Dedifferentiated amniotic fluid mesenchymal stem cell (primary cell): ENCODE results near the gene MUC5AC.
"Not testable (repeated sequence)": the region's sequence is repeated elsewhere in the genome, so short reads cannot be mapped to it uniquely, and the experiment has no call there.

ENCODE experiments used
- DNase-seq: peaks from one replicate; pipeline ENCODE4 v3.0.0-alpha.2; 2016; ENCODE audit errors: extremely low spot score

MUC5AC gene

DNA sequence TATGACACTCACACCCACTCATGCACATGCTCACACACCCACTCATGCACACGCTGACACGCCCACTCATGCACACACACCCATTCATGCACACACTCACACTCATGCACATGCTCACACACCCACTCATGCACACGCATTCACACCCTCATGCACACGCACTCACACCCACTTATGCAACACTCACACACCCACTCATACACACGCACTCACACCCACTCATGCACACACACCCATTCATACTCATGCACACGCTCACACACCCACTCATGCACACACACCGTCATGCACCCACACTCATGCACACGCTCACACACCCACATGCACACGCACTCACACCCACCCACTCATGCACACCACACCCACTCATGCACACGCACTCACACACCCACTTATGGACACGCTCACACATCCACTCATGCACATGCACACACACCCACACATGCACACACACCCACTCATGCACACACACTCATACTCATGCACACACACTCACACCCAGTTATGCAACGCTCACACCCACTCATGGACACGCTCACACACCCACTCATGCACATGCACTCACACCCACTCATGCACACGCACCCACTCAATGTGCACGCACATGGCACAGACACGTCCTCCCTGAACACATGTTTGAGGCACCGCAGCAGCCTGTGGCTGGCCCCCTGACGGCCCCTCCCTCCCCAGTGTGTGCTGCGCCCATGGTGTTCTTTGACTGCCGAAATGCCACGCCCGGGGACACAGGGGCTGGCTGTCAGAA lies 17.9 kb downstream of the MUC5AC start:
- no peak for DNase-seq

DNA sequence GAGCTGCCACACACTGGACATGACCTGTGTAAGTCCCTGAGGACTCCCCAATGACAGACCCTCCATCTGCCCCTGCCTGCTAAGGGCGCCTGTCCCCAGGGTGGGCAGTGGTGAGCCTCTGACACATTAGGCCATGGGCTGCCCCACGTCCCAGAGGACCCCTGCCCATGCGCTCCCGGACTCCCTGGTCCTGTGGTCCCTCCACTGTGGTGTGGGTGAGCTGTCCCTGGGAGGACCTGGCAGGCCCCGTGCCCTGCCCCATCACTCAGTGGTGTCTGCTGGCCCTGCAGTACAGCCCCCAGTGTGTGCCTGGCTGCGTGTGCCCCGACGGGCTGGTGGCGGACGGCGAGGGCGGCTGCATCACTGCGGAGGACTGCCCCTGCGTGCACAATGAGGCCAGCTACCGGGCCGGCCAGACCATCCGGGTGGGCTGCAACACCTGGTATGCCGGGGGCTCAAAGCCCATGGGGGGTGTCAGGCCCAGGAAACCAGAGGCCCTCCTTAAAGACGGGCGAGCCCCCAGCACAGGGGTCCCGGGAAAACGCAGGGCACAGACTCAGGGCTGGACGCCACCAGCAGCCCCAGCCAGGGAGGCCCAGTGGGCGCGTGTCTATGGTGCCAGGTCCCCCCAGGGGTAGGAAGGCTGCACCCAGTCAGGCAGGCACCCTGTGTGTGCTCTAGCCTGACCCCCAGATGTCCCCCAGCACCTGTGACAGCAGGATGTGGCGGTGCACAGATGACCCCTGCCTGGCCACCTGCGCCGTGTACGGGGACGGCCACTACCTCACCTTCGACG lies 18.7 kb downstream of the MUC5AC start:
- no peak for DNase-seq

DNA sequence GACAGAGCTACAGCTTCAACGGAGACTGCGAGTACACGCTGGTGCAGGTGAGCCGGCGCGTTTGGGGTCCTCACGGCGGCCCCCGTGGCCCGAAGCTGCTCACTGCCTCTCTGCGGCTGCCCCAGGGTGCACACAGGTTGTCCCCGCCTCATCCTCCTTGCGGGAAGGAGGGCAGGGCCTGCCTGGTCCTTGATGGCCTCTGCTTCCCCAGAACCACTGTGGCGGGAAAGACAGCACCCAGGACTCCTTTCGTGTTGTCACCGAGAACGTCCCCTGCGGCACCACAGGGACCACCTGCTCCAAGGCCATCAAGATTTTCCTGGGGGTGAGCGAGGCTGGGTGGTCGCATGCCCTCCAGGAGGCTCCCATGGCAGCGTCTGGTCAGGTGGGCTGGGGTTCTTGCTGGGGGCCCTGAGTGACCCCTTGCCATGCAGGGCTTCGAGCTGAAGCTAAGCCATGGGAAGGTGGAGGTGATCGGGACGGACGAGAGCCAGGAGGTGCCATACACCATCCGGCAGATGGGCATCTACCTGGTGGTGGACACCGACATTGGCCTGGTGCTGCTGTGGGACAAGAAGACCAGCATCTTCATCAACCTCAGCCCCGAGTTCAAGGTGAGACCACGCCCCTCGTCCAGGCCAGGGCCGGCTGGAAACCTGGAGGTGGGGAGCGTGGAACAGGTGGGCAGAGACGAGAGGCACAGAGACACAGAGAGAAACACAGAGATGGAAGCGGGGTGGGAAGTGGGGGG lies 19.4 kb downstream of the MUC5AC start:
- DNase-seq = no peak

DNA sequence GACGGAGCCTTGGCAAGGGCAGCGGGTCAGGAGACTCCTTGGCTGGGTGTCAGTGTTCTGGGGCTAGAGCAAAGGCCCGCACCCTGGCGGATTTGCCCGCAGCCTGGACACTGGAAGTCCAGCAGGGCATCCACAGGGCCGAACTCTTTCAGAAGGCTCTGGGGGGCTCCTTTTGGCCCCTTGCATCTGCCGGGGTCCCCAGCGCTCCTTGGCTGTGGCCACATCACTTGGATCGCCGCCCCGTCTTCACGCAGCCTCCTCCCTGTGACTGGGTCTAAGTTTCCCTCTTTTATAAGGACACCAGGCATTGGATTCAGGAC lies 20.0 kb downstream of the MUC5AC start:
- no peak for DNase-seq

DNA sequence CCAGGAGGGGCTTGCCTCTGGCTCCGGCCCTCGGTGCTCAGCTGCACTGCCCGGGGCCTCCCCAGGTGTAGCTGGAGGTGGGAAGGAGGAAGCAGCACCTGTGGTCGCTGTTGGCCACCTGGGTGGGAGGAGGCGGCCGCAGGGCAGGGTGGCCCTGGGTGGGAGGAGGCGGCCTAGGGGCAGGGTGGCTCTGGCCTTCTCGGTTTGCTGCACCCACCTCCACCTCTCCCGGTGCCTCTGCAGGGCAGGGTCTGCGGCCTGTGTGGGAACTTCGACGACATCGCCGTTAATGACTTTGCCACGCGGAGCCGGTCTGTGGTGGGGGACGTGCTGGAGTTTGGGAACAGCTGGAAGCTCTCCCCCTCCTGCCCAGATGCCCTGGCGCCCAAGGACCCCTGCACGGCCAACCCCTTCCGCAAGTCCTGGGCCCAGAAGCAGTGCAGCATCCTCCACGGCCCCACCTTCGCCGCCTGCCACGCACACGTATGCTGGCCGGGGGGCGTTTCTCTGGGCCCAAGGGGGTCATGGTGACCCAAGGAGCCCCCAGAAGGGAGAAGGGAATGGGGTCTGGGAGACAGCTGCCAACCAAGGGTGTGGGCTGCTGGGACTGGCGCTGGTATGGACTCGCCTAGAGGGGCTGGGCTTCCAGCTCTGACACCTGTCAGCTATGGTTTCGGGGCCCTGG lies 20.6 kb downstream of the MUC5AC start:
- no peak for DNase-seq

DNA sequence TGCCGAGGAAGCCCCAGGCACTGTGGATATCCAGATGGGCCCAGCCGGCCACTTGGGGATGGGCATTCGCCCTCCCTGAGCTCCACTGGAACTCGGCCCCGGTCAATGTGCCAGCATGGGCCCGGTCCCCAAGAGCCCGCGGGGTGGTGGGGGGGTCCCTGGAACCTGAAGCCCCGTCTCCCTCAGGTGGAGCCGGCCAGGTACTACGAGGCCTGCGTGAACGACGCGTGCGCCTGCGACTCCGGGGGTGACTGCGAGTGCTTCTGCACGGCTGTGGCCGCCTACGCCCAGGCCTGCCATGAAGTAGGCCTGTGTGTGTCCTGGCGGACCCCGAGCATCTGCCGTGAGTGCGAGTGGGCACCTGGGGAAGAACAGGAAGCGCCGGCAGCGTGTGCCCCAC lies 21.2 kb downstream of the MUC5AC start:
- DNase-seq = no peak

DNA sequence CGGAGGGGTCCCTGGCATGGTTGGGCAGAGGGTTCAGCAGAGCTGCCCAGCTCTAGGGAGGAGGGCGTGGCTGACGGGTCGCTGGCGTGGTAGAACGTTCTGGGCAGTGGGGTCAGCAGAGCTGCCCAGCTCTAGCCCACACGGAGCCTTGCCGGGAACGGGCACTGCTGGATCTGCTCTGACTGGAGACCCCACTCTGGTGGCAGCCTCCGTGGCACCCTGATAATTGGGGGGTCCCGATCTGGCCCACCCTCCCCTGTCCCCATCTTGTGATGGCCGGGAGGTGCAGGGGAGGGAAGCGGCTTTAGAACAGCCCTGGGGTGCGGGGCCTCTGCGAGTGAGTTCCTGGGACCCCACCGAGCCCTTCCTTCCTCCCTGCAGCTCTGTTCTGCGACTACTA lies 21.9 kb downstream of the MUC5AC start:
- no peak for DNase-seq

DNA sequence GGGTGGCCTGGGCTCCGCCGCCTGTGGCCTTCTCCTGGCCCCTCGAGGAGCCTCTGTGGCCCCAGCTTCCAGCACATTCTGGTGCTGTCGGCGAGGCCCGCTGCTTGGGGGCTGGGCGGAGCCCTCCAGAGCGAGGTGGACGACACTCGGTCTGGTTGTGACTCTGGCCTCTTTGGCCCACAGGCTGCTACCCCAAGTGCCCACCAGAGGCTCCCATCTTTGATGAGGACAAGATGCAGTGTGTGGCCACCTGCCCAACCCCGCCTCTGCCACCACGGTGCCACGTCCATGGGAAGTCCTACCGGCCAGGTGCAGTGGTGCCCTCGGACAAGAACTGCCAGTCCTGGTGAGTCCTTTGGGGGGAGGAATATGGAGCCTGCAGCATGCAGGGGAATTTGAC lies 22.4 kb downstream of the MUC5AC start:
- DNase-seq = no peak

DNA sequence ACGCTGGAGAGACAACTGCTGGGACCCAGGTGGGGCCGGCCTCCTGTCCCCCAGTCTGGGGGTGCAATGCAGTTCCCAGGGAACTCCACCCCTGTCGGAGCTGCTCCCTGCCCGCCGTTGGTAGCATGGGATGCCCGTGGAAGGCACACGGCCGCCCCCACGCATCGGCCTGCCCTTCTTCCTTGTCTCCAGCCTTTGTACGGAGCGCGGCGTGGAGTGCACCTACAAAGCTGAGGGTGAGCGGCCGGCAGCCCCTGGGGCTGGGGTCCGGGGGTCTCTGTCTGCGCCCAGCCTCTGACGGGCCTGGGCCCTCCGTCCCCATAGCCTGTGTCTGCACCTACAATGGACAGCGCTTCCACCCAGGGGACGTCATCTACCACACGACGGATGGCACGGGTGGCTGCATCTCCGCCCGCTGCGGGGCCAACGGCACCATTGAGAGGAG lies 23.2 kb downstream of the MUC5AC start:
- DNase-seq = no peak

DNA sequence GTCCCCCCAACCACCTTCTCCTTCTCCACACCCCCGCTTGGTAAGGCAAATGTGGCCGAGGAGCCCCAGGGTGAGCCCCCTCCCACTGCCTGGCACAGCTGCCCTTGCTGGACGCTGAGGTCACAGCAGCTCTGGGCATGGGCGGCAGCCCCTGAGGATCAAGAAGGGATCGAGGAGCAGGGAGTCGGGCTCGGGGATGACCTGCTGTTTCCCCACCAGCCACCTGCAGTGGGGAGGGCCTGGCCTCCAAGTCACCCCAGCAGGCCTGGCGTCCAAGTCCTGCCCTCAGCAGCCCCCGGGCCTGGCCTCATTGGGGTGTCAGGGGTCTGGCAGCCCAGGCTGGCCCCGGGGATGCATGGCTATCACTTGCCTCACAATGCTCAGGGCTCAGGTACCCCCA lies 23.7 kb downstream of the MUC5AC start:
- DNase-seq = no peak

DNA sequence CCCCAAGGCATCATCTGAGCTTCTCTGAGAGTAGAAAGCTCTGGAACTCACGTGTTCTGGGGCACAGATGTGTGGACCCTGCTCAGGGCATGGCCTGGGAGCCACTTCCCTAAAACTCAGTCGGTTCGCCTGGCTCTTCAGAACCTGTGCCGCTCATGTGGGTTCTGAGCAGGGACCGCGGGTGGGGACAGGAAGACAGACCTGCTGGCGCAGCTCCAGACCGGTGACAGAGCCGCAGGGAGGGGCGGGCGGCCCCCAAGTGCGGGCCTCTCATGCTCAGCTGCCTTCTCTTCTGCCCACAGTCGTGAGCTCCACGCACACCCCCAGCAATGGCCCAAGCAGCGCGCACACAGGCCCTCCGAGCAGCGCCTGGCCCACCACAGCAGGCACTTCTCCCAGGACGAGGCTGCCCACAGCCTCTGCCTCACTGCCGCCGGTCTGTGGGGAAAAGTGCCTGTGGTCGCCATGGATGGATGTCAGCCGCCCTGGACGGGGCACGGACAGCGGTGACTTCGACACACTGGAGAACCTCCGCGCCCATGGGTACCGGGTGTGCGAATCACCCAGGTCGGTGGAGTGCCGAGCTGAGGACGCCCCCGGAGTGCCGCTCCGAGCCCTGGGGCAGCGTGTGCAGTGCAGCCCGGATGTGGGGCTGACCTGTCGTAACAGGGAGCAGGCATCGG lies 24.2 kb downstream of the MUC5AC start:
- no peak for DNase-seq

DNA sequence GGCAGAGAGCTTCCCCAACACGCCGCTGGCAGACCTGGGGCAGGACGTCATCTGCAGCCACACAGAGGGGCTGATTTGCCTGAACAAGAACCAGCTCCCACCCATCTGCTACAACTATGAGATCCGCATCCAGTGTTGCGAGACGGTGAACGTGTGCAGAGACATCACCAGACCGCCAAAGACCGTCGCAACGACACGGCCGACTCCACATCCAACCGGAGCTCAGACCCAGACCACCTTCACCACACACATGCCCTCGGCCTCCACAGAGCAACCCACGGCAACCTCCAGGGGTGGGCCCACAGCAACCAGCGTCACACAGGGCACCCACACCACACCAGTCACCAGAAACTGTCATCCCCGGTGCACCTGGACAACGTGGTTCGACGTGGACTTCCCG lies 26.4 kb downstream of the MUC5AC start:
- DNase-seq = not testable (repeated sequence)

DNA sequence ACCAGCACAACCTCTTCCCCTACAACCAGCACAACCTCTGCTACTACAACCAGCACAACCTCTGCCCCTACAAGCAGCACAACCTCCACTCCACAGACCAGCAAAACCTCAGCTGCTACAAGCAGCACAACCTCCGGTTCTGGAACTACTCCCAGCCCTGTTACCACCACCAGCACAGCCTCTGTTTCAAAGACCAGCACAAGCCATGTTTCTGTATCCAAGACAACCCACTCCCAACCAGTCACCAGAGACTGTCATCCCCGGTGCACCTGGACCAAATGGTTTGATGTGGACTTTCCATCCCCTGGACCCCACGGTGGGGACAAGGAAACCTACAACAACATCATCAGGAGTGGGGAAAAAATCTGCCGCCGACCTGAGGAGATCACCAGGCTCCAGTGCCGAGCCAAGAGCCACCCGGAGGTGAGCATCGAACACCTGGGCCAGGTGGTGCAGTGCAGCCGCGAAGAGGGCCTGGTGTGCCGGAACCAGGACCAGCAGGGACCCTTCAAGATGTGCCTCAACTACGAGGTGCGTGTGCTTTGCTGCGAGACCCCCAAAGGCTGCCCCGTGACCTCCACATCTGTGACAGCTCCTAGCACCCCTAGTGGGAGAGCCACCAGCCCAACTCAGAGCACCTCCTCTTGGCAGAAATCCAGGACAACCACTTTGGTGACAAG lies 30.8 kb downstream of the MUC5AC start:
- not testable (repeated sequence) for DNase-seq

DNA sequence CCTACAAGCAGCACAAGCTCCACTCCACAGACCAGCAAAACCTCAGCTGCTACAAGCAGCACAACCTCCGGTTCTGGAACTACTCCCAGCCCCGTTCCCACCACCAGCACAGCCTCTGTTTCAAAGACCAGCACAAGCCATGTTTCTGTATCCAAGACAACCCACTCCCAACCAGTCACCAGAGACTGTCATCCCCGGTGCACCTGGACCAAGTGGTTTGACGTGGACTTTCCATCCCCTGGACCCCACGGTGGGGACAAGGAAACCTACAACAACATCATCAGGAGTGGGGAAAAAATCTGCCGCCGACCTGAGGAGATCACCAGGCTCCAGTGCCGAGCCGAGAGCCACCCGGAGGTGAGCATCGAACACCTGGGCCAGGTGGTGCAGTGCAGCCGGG lies 32.1 kb downstream of the MUC5AC start:
- not testable (repeated sequence) for DNase-seq

DNA sequence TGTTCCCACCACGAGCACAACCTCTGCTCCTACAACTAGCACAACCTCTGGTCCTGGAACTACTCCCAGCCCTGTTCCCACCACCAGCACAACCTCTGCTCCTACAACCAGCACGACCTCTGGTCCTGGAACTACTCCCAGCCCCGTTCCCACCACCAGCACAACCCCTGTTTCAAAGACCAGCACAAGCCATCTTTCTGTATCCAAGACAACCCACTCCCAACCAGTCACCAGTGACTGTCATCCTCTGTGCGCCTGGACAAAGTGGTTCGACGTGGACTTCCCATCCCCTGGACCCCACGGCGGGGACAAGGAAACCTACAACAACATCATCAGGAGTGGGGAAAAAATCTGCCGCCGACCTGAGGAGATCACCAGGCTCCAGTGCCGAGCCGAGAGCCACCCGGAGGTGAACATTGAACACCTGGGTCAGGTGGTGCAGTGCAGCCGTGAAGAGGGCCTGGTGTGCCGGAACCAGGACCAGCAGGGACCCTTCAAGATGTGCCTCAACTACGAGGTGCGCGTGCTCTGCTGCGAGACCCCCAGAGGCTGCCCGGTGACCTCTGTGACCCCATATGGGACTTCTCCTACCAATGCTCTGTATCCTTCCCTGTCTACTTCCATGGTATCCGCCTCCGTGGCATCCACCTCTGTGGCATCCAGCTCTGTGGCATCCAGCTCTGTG lies 34.2 kb downstream of the MUC5AC start:
- DNase-seq = not testable (repeated sequence)

DNA sequence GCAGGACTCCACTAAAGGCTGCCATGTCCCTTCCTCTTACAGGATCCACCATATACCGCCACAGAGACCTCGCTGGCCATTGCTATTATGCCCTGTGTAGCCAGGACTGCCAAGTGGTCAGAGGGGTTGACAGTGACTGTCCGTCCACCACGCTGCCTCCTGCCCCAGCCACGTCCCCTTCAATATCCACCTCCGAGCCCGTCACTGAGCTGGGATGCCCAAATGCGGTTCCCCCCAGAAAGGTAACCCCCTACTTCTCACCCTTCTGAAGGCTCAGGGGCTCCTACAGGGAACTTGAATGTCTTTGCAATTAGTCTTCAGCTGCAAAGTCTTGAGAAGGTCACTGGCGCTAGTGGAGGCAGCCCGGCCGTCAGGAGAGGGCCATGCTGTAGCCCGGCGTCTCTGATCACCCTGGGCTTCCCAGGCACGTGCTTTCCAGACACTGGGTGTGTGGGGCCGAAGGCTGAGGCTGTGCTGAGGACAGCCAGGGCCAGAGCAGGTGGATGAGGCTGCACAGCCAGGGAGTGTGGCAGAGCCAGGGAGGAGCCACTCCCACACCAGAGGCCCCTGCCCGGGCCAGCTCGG lies 35.1 kb downstream of the MUC5AC start:
- DNase-seq = no peak

DNA sequence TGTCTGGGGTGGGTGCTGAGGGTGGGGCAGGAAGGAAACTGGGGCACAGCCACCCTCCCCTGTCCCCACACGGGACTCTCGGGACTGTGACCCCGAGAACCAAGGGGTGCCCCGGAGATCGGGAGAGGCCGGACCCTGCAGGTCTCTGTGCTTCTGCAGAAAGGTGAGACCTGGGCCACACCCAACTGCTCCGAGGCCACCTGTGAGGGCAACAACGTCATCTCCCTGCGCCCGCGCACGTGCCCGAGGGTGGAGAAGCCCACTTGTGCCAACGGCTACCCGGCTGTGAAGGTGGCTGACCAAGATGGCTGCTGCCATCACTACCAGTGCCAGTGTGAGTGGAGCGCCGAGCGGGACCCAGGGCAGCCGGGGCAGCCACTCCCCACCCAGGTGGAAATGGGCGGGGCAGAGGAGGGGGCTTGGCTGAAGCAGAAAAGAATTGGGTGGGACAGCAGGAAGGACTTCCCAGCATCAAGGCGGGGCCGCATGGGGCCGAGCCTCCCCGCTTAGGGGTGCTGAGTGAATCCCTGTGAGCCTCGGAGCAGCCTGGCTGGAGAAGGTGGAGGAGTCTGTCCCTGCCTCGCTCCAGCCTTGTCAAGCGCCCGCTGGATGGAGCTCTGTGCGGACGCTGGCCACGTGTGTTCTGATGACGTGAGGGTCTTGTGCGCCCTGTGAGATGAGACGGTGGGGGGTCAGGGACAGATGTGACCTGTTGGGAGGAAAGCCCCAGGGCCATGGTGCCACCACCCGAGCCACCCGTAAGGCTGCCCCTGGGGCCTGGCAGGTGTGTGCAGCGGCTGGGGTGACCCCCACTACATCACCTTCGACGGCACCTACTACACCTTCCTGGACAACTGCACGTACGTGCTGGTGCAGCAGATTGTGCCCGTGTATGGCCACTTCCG lies 35.8 kb downstream of the MUC5AC start:
- DNase-seq = no peak

DNA sequence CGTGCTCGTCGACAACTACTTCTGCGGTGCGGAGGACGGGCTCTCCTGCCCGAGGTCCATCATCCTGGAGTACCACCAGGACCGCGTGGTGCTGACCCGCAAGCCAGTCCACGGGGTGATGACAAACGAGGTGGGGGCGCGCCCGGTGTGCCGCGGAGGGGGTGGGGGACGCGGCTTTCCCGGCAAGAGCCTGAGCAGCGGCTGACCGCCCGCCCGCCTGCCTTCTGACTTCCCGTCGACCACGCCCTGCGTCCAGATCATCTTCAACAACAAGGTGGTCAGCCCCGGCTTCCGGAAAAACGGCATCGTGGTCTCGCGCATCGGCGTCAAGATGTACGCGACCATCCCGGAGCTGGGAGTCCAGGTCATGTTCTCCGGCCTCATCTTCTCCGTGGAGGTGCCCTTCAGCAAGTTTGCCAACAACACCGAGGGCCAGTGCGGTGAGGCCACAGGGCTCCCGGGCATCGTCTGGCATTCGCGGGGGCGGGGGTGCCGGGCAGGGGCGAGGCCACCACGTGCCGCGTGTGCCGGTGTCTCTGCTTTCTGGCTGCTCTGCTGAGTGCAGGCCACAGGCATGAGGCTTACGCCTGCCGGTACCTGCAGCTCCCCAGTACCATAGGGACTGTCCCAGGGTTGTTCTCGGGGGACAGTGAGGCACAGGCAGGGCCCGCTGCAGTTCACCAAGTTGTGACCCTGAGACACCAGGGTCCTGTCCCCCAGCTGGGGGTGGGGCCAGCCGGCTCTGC lies 36.7 kb downstream of the MUC5AC start:
- no peak for DNase-seq
